ENCODE measurements around the gene MIS12. TPM values are rescaled to one million over a fixed set of nuclear protein-coding genes. Genes with fewer than 3 reads are reported as not detected.

MIS12 gene
- total and polyA plus RNA-seq, 4 donors = 7.3 to 16.1 (median 12.9) TPM

- no peak overlapping the region for H3K27ac ChIP-seq (ENCODE audit: low read depth in 1 of 2, low read length in 2 of 2)
- no peak for ATAC-seq (ENCODE audit: low FRiP score)
Observed at GRCh38 chr17:5535436-5535835, 49.1 kb downstream of the MIS12 start.

GRCh38 chr17:5536866-5537650 is 50.7 kb downstream of the MIS12 start:
- peaks cover 0 to 5% of the 10 kb centered on the region in 2 donors for H3K36me3 ChIP-seq (ENCODE audit: control insufficient read depth in 1 of 2, insufficient read depth in 2 of 2, low read length in 1 of 2)
- WGBS, 2 donors = 79 to 85% methylated on average over 11 of the region's 11 CpGs
- H3K4me1 ChIP-seq (ENCODE audit: control insufficient read depth in 1 of 2, insufficient read depth in 2 of 2, low read length in 2 of 2) = no peaks in the 10 kb centered on the region
- H3K27ac ChIP-seq (ENCODE audit: low read depth in 1 of 2, low read length in 2 of 2) = no peak overlapping the region
- H3K27me3 ChIP-seq (ENCODE audit: control insufficient read depth in 1 of 2, insufficient read depth in 2 of 2, low read length in 1 of 2) = no peaks in the 10 kb centered on the region
- no peaks in the 10 kb centered on the region for H3K9me3 ChIP-seq (ENCODE audit: control insufficient read depth, low read length)
- intact Hi-C loops (cut with DNase I) = no loop called here
- peak; percentile 39 for ATAC-seq (ENCODE audit: low FRiP score)
- no peak for DNase-seq
- no peak overlapping the region for H3K4me3 ChIP-seq (ENCODE audit: low read length in 2 of 2)

More at GRCh38 chr17:5535436-5535835, 49.1 kb downstream of the MIS12 start:
- WGBS, 2 donors = 89 to 93% methylated on average over 2 of the region's 2 CpGs
- Histone ChIP-seq H3K4me3 (ENCODE audit: low read length in 2 of 2) (no peak overlapping the region), H3K4me1 (ENCODE audit: control insufficient read depth in 1 of 2, insufficient read depth in 2 of 2, low read length in 2 of 2) (no peaks in the 10 kb centered on the region), H3K36me3 (ENCODE audit: control insufficient read depth in 1 of 2, insufficient read depth in 2 of 2, low read length in 1 of 2) (peaks cover 0 to 3% of the 10 kb centered on the region in 2 donors), H3K9me3 (ENCODE audit: control insufficient read depth, low read length) (no peaks in the 10 kb centered on the region), H3K27me3 (ENCODE audit: control insufficient read depth in 1 of 2, insufficient read depth in 2 of 2, low read length in 1 of 2) (no peaks in the 10 kb centered on the region)
- intact Hi-C loops (cut with DNase I) = no loop called here
- DNase-seq = no peak

GRCh38 chr17:5539286-5539685 is 52.9 kb downstream of the MIS12 start:
- Histone ChIP-seq H3K4me1 (ENCODE audit: control insufficient read depth in 1 of 2, insufficient read depth in 2 of 2, low read length in 2 of 2) (no peaks in the 10 kb centered on the region), H3K9me3 (ENCODE audit: control insufficient read depth, low read length) (no peaks in the 10 kb centered on the region), H3K27me3 (ENCODE audit: control insufficient read depth in 1 of 2, insufficient read depth in 2 of 2, low read length in 1 of 2) (no peaks in the 10 kb centered on the region), H3K36me3 (ENCODE audit: control insufficient read depth in 1 of 2, insufficient read depth in 2 of 2, low read length in 1 of 2) (peaks cover 0 to 4% of the 10 kb centered on the region in 2 donors), H3K27ac (ENCODE audit: low read depth in 1 of 2, low read length in 2 of 2) (no peak overlapping the region), H3K4me3 (ENCODE audit: low read length in 2 of 2) (no peak overlapping the region)
- ATAC-seq (ENCODE audit: low FRiP score) (no peak), DNase-seq (no peak)
- 90 to 93% methylated on average over 8 of the region's 8 CpGs for WGBS, 2 donors
- intact Hi-C loops (cut with DNase I) = no loop called here

- 93 to 95% methylated on average over 7 of the region's 7 CpGs for WGBS, 2 donors
- DNase-seq = no peak
Observed at GRCh38 chr17:5540321-5540720, 54.0 kb downstream of the MIS12 start.

More at GRCh38 chr17:5540321-5540720, 54.0 kb downstream of the MIS12 start:
- ATAC-seq (ENCODE audit: low FRiP score) = no peak
- H3K27ac ChIP-seq (ENCODE audit: low read depth in 1 of 2, low read length in 2 of 2) = no peak overlapping the region
- H3K4me3 ChIP-seq (ENCODE audit: low read length in 2 of 2) = no peak overlapping the region
- no peaks in the 10 kb centered on the region for H3K9me3 ChIP-seq (ENCODE audit: control insufficient read depth, low read length)
- peaks cover 0 to 5% of the 10 kb centered on the region in 2 donors for H3K36me3 ChIP-seq (ENCODE audit: control insufficient read depth in 1 of 2, insufficient read depth in 2 of 2, low read length in 1 of 2)
- no peaks in the 10 kb centered on the region for H3K27me3 ChIP-seq (ENCODE audit: control insufficient read depth in 1 of 2, insufficient read depth in 2 of 2, low read length in 1 of 2)
- no peaks in the 10 kb centered on the region for H3K4me1 ChIP-seq (ENCODE audit: control insufficient read depth in 1 of 2, insufficient read depth in 2 of 2, low read length in 2 of 2)
- intact Hi-C loops (cut with DNase I) = no loop called here

Other genes starting within 250 kb of the MIS12 start
- gene RABEP1, start 204.3 kb upstream of the MIS12 start, total RNA-seq = 10 to 100 TPM; 42.3 to 47.5 TPM
- gene RABEP1, start 204.3 kb upstream of the MIS12 start, polyA plus RNA-seq = 10 to 100 TPM; 21.1 to 26.4 TPM
- gene NUP88, start 66.9 kb upstream of the MIS12 start, total RNA-seq = 10 to 100 TPM; 43.2 to 56.5 TPM
- 10 to 100 TPM; 28.2 to 50.7 TPM for gene NUP88, start 66.9 kb upstream of the MIS12 start, polyA plus RNA-seq
- gene RPAIN, start 66.4 kb upstream of the MIS12 start, total RNA-seq = 10 to 100 TPM; 29.2 to 32.5 TPM
- 10 to 100 TPM; 44.1 to 59.6 TPM for gene RPAIN, start 66.4 kb upstream of the MIS12 start, polyA plus RNA-seq
- 10 to 100 TPM; 51.8 to 60.1 TPM for gene C1QBP, start 47.4 kb upstream of the MIS12 start, total RNA-seq
- gene C1QBP, start 47.4 kb upstream of the MIS12 start, polyA plus RNA-seq = 100 to 1,000 TPM in 1 of 2 donors, 10 to 100 TPM in 1; 58.5 to 111 TPM
- 10 to 100 TPM in 1 of 2 donors, 1 to 10 TPM in 1; 9.5 to 11.2 TPM for gene DHX33, start 17.6 kb upstream of the MIS12 start, total RNA-seq
- 1 to 10 TPM; 2.9 to 5.7 TPM for gene DHX33, start 17.6 kb upstream of the MIS12 start, polyA plus RNA-seq
- 10 to 100 TPM; 47.3 to 57.5 TPM for gene DERL2, start 388 bp upstream of the MIS12 start, total RNA-seq
- gene DERL2, start 388 bp upstream of the MIS12 start, polyA plus RNA-seq = 10 to 100 TPM; 30.9 to 57.6 TPM
- gene NLRP1, start 97.9 kb downstream of the MIS12 start, total RNA-seq = 10 to 100 TPM; 35.2 to 82.2 TPM
- 10 to 100 TPM; 11.1 to 63.0 TPM for gene NLRP1, start 97.9 kb downstream of the MIS12 start, polyA plus RNA-seq

All from aorta (tissue), 5 donors.